GM19372 (cell line): ENCODE results near the gene PHACTR1.

Experiments
- ATAC-seq: cut with Tn5 transposase; IDR thresholded peaks from one replicate; pipeline ENCODE4 v1.9.1; 2021; ENCODE audit warnings: mild to moderate bottlenecking, low read depth, moderate library complexity; ENCODE audit not compliant: unreplicated experiment

Gene PHACTR1

DNA sequence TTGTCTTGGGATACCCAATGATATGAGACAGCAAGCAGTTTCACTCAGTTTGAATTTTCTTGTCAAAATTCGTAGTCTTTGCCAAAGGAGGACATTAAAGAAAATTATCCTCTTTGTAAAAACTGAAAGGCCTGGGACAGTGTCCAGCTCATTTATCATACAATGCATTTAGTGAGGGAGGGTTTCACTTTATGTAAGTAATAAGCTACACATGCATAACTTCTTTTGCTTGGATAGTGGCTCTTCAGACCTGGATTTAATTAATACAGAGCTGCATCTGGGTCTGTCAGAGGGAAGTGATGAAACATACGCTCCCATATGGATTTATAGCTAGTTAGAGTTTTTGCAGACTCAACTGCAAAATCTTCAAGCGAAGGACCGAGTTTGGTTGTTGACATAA lies 175.6 kb downstream of the PHACTR1 start:
- no peak for ATAC-seq

GRCh38 chr6:12893036-12893435 lies 176.5 kb downstream of the PHACTR1 start:
- no peak for ATAC-seq

DNA sequence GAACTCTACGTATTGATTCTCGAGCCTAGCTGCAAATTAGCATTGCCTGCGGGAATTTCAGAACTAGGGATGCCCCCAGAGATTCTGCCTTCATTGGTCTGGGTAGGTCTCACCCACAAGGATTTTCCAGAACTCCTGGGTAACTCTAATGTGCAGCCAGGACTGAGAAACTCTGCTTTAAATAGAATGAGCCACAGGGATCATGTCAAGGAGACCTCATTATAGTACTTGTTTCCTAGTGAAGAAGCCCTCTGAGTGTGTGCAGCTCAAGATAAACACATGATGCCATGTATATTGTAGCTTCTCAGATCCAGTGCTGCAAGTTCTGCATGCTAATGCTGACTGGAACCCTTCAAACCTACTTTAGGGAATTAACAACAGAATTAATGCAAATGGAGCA lies 179.2 kb downstream of the PHACTR1 start:
- ATAC-seq: no peak

GRCh38 chr6:12896208-12896733 lies 179.7 kb downstream of the PHACTR1 start:
- no peak for ATAC-seq

DNA sequence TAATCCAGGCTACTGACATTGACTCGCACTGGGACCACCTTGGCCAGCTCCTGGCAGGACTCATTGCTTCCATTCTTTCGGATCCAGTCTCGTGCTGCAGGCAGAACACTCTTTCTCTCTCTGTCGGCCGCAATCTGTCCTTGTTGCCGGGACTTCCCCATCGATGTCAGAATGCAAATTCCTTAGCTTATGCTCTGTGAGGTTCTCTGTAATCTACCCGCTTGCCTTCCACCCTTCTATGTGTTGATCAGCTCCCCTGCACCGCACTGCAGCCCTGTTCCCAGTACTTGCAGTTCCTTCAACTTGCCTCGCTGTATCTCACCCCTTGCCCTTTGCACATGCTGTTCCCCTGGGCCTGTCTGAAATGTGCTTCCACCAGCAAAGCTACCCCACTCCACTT lies 182.0 kb downstream of the PHACTR1 start:
- ATAC-seq: no peak

DNA sequence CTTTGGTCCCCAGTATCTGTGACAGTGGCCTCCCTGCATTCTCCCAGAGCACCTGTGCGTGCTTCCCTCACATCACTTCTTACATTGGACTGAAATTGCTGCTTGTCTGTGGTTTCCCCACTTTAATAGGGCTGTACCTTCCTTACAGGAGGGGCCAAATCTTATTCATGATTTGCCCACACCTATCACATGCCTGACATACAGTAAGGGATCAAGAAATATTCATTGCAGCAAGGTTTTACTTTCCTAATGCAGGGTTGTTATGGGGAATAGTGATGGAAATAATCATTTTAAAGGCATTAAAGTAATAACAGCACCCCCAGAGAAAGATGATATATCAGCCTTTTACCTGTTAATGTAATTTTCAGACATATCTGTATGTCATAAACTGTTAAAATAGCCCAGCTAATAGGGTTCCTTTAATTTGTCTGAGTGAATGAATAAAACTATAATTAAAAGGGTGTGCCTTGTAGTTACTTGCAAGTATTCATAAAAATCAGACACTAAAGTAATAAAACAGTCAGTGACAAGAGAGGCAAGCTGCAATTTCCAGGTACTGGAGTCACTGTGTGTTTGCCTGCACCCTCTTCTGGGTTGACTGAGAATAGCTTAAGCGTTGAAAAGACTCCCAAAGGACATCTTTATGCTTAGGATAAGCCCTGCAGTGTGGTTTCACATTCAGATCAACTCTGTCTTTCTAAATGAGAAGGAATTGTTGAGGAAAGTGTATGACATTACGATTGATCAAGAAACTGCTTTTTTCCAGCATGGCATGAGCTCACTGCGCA lies 182.7 kb downstream of the PHACTR1 start:
- ATAC-seq: no peak

DNA sequence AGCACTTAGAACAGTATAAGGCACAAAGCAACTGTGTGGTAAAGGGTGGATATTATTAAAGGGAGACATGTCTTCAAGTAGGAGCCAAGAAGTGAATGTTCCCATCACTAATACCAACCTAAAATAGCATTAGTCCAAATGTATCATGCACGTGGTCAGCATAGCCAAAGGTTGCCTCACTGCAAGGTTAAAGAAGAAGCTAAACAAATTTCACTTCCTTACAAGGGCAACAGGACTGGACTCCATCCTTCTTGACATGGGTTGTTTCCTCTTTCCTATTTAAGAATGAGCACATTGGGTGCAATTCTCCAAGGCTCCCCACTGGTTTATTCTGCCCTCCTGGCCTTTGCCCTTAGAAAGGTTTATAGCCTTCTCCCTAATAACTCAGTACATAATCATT lies 186.7 kb downstream of the PHACTR1 start:
- ATAC-seq: no peak

GRCh38 chr6:12909833-12910232 lies 193.3 kb downstream of the PHACTR1 start:
- ATAC-seq: no peak

- no peak for ATAC-seq
Observed at GRCh38 chr6:12911427-12911826, 194.9 kb downstream of the PHACTR1 start.

- ATAC-seq: no peak
Observed at GRCh38 chr6:12913201-12913600, 196.6 kb downstream of the PHACTR1 start.

DNA sequence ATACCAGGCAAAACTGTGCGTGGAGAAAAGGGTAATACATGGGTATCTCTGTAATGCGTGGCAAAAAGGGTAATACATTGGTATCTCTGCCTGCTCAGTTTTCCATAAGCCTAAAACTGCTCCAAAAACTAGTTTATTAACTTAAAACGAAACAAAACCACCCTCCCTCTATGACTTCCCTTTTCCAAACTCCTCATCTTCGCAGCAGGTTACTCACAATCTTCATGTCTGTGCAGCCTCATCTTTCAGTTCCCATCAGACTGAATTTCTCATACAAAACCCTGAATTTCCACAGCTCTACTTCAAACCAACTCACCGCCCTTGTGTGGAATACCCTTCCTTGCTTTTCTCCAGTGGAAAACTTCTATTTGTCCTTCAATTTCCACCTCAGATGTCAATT lies 199.4 kb downstream of the PHACTR1 start:
- ATAC-seq: no peak

- no peak for ATAC-seq
Observed at GRCh38 chr6:12916420-12917136, 200.0 kb downstream of the PHACTR1 start.

DNA sequence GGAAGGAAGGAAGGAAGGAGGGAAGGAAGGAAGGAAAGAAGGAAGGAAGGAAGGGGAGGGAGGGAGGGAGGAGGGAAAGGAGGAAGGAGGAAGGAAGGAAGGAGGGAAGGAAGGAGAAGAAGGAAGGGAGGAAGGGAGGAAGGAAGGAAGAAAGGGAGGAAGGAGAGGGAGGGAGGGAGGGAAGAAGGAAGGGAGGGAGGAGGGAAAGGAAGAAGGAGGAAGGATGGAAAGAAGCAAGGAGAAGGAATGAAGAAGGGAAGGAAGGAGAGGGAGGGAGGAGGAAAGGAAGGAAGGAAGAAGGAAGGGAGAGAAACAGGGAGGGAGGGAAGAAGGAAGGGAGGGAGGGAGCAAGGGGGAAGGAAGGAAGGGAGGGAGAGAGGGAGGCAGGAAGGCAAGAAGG lies 204.9 kb downstream of the PHACTR1 start:
- ATAC-seq: no peak

- ATAC-seq: no peak
Observed at GRCh38 chr6:12923644-12924235, 207.2 kb downstream of the PHACTR1 start.

- ATAC-seq: no peak
Observed at GRCh38 chr6:12924911-12925310, 208.3 kb downstream of the PHACTR1 start.

DNA sequence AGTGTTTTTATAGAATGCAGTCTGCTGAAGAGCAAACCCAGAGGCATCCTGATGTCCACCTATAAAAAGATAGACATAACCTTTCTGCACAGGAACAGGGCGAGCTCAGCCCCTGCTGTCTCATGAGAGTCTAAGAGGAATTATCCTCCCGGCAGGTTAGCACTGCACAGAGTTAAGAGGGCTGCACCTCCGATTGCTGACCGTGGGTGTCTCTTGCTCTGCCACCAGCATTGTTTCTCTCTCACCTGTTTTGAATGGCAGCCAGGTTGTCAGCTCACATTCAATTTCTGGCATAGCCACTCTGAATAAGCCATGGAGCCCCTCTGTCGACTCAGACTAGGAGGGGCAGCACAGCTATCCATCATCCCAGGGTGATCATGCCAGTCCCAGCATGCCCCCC lies 211.2 kb downstream of the PHACTR1 start:
- no peak for ATAC-seq

GRCh38 chr6:12929678-12930077 lies 213.1 kb downstream of the PHACTR1 start:
- no peak for ATAC-seq

DNA sequence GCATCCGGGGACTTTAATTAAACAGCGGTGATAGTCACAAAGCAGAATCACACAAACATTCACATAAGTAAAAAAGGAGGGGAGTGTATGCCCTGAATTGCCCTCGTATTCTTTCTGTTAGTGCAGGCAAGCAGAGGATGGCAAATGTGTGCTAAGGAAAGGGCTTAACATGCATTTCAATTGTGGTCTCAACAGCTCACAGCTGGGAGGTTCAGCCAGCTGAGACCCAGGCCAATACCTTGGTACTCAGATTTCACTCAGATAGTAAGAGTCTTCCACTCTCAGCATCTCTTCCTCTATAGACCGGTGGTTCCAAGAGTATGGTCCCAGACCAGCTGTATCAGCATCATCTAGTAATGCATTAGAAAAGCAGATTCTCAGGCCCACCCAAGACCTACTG lies 215.1 kb downstream of the PHACTR1 start:
- ATAC-seq: no peak

GRCh38 chr6:12935637-12936036 lies 219.1 kb downstream of the PHACTR1 start:
- ATAC-seq: no peak

GRCh38 chr6:12937971-12938370 lies 221.4 kb downstream of the PHACTR1 start:
- ATAC-seq: no peak

- no peak for ATAC-seq
Observed at GRCh38 chr6:12939314-12939713, 222.7 kb downstream of the PHACTR1 start.
